HG02884 (cell line): ENCODE results near the gene CCN6.

ENCODE experiments used
- ATAC-seq: cut with Tn5 transposase; IDR thresholded peaks from one replicate; pipeline ENCODE4 v1.9.1; 2021; ENCODE audit warnings: mild to moderate bottlenecking, moderate library complexity; ENCODE audit not compliant: unreplicated experiment

CCN6 gene

DNA sequence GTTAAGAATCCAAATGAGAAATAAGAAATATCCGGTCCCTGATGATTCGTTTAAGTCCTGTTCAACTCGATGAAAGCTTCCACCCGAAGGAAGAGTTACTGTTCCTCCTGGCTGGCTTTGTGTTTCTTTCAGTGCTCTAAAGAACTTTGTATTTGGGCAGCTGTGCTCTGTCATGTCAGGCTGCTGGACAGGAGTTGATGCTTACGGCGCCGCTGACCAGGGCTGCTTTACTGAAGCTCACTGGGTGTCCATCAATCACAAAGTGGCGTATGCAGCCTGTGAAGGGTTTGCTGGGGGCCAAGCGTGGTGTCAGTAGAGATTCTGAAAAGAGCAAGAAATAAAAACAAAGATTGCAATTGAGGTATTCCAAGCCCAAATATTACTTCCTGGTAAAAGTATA is 55.4 kb downstream of the CCN6 start:
- no peak for ATAC-seq

GRCh38 chr6:112113431-112113830 is 59.5 kb downstream of the CCN6 start:
- no peak for ATAC-seq

GRCh38 chr6:112113918-112114317 is 60.0 kb downstream of the CCN6 start:
- no peak for ATAC-seq

DNA sequence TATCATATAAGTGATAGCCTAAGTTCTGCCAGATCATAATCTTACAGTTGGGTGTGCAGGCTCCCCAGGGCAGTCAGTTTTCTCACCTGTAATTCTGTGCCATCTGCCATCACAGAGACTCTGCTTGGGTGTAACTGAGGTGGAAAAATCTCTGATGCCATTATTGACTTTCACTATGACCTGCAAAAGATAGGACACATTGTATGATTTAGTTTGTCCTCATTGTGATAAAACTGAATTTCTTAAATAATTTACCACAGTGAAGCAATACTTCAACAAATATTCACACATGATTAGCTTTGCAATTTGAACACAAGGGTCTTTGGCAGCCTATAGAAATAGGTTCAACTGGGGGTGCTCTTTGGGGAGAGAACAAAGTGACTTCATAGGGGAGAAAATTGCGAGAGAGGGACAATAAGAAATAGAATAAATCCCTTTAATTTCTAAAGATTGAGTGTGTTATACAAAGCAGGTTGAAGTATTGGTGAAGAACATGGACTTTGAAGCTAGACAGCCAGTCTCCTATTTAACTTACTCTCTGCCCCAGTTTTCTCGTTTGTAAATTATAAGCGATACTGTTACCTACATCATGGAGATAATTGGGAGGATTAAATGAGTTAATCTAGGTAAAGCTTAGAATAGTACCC is 60.8 kb downstream of the CCN6 start:
- ATAC-seq = no peak

DNA sequence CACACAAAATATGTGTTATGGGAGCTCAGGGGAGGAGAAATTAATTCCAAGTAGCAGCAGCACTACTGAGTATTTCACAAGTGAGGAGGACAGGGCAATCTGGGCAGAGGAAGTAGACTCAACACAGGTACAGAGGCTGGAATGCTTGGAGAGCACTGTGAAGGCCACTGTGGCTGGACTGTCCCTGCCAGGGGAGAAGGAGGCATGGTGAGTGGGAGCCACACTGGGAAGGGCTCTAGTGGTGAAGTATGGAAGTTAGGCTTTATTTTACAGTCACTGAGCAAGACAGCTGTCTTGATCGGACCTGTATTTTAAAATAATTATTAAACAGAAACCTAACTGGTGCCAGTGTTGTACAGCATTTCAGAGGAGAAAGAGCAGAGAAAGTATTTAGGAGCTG is 62.3 kb downstream of the CCN6 start:
- no peak for ATAC-seq

GRCh38 chr6:112117554-112117953 is 63.6 kb downstream of the CCN6 start:
- ATAC-seq = no peak

GRCh38 chr6:112118034-112118433 is 64.1 kb downstream of the CCN6 start:
- no peak for ATAC-seq
